ENCODE measurements around the gene CADM2. TPM values are rescaled to one million over a fixed set of nuclear protein-coding genes. Genes with fewer than 3 reads are reported as not detected.

CADM2 gene
- total RNA-seq, 1 experiment from 2014 or later: 10.9 TPM

- no peak overlapping the region for H2AFZ ChIP-seq (ENCODE audit: low read length)
- no peak overlapping the region for H3K4ac ChIP-seq (ENCODE audit: low read depth, low read length)
- no peak overlapping the region for H2BK20ac ChIP-seq (ENCODE audit: low read depth, low read length, poor library complexity, severe bottlenecking)
- no peaks in the 10 kb centered on the region for H3K9me3 Mint-ChIP-seq
- no peak overlapping the region for H3K4me3 Mint-ChIP-seq
- no peak overlapping the region for H3T11ph ChIP-seq (ENCODE audit: low read length)
- H2BK120ac ChIP-seq (ENCODE audit: low read depth, low read length, poor library complexity, severe bottlenecking): no peak overlapping the region
- H3K18ac ChIP-seq (ENCODE audit: insufficient read length, low read depth, low read length): no peak overlapping the region
- no peaks in the 10 kb centered on the region for H3K27me3 Mint-ChIP-seq (ENCODE audit: low read depth)
- H3K27ac ChIP-seq (ENCODE audit: insufficient read length, low read depth, low read length): no peak overlapping the region
- no peak overlapping the region for H2BK12ac ChIP-seq (ENCODE audit: insufficient read length, low read depth, low read length)
- H3K27me3 ChIP-seq (ENCODE audit: insufficient read depth, low read length): no peaks in the 10 kb centered on the region
- no peak overlapping the region for H4K8ac ChIP-seq (replicated peaks; ENCODE audit: insufficient read length, low read depth, low read length)
- H4K91ac ChIP-seq (ENCODE audit: insufficient read length, low read depth, low read length): no peak overlapping the region
- no peaks in the 10 kb centered on the region for H3K9me3 ChIP-seq (ENCODE audit: control insufficient read depth, low read depth, low read length)
- H2BK5ac ChIP-seq (ENCODE audit: insufficient read length, low read length): no peak overlapping the region
- no peaks in the 10 kb centered on the region for H3K23me2 ChIP-seq (ENCODE audit: insufficient read length, low read depth, low read length, poor library complexity, severe bottlenecking)
- no peak overlapping the region for H2BK15ac ChIP-seq (ENCODE audit: low read depth, low read length)
- H3K79me2 ChIP-seq (ENCODE audit: insufficient read depth, low read length): no peaks in the 10 kb centered on the region
- no peaks in the 10 kb centered on the region for H3K79me1 ChIP-seq (ENCODE audit: insufficient read depth, low read depth, low read length, poor library complexity, severe bottlenecking)
- H3K56ac ChIP-seq (ENCODE audit: insufficient read length, low read depth, low read length): no peak overlapping the region
- no peaks in the 10 kb centered on the region for H3K4me1 ChIP-seq (ENCODE audit: insufficient read depth, low read length)
- no peak overlapping the region for H3K4me2 ChIP-seq (ENCODE audit: insufficient read depth, insufficient read length, low read length)
- no peaks in the 10 kb centered on the region for H4K20me1 ChIP-seq (ENCODE audit: control insufficient read depth, insufficient read depth, insufficient read length)
- no peak overlapping the region for H3K27ac Mint-ChIP-seq
- no peaks in the 10 kb centered on the region; a peak in 1 of 7 replicates for H3K36me3 Mint-ChIP-seq (ENCODE audit: insufficient read depth in 1 of 3, low read depth in 3 of 3)
- H3K4me1 Mint-ChIP-seq: peaks cover 26 to 31% of the 10 kb centered on the region in 2 experiments
- H3K9ac ChIP-seq (ENCODE audit: extremely low read depth, insufficient read length, low read length): no peak overlapping the region
- H3K23ac ChIP-seq (ENCODE audit: insufficient read length, low read depth, low read length): no peak overlapping the region
- no peak overlapping the region for H3K14ac ChIP-seq (ENCODE audit: insufficient read depth, low read length)
- no peak overlapping the region for H2AK5ac ChIP-seq (ENCODE audit: insufficient read length, low read length)
- TF ChIP-seq, protein P1, sequence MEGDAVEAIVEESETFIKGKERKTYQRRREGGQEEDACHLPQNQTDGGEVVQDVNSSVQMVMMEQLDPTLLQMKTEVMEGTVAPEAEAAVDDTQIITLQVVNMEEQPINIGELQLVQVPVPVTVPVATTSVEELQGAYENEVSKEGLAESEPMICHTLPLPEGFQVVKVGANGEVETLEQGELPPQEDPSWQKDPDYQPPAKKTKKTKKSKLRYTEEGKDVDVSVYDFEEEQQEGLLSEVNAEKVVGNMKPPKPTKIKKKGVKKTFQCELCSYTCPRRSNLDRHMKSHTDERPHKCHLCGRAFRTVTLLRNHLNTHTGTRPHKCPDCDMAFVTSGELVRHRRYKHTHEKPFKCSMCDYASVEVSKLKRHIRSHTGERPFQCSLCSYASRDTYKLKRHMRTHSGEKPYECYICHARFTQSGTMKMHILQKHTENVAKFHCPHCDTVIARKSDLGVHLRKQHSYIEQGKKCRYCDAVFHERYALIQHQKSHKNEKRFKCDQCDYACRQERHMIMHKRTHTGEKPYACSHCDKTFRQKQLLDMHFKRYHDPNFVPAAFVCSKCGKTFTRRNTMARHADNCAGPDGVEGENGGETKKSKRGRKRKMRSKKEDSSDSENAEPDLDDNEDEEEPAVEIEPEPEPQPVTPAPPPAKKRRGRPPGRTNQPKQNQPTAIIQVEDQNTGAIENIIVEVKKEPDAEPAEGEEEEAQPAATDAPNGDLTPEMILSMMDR (conservative IDR thresholded peaks at IDR 0.05): peak; percentile 42
- no peak for DNase-seq
- H4K5ac ChIP-seq (ENCODE audit: insufficient read length, low read depth, low read length): no peak overlapping the region
Measured at GRCh38 chr3:84974347-84974746, 15.6 kb downstream of the CADM2 start.

All from H9 (cell line).